SK-N-SH (cell line): ENCODE results near the gene S100A2. TPM values are rescaled to one million over a fixed set of nuclear protein-coding genes. Genes with fewer than 3 reads are reported as not detected.

Source experiments
- CTCF ChIA-PET: fragments of 300-600, 350-600 bp; formaldehyde crosslinking; extraction: SDS; loops from one replicate; lab custom pipeline; 2021; lab: Yijun Ruan, JAX
- POLR2A ChIA-PET: fragments of 350-600 bp; sonication (Branson Sonifier 250); formaldehyde crosslinking; extraction: SDS; loops from one replicate; lab custom pipeline; 2020; ENCODE audit warnings: antibody characterized with exemption, inconsistent platforms; lab: Yijun Ruan, JAX
- DNase-seq: peaks from one replicate; pipeline ENCODE4 v3.0.0; 2012
- H2AFZ ChIP-seq: fragments of 200-600 bp; sonication (generic); 2 replicates; pipeline ENCODE4 v1.8.1; 2016; ENCODE audit warnings: antibody characterized with exemption, mild to moderate bottlenecking, low read depth
- H3F3A ChIP-seq: fragments of 200-600 bp; sonication (generic); replicated peaks from 2 replicates; pipeline ENCODE3; 2016; ENCODE audit warnings: antibody characterized with exemption, mild to moderate bottlenecking; ENCODE audit not compliant: insufficient read depth
- H3K27ac ChIP-seq, 2 experiments: fragments of 200-500 bp in 1 of 2; fragments of 200-600 bp in 1 of 2; sonication (Bioruptor generic) in 1 of 2; sonication (generic), shearing (Covaris generic) in 1 of 2; 2 replicates each; pipeline versions ENCODE4 v1.5.1 to v1.6.1; 2014 to 2016; ENCODE audit warnings: low read depth in 2 of 2, inconsistent platforms in 1 of 2, low read length in 1 of 2, mild to moderate bottlenecking in 1 of 2, mixed read lengths in 1 of 2
- H3K27me3 ChIP-seq: fragments of 200-600 bp; sonication (generic), shearing (Covaris generic); 2 replicates; pipeline ENCODE4 v1.6.1; 2016; ENCODE audit warnings: mixed run types; ENCODE audit not compliant: insufficient read depth
- H3K36me3 ChIP-seq, 2 experiments: fragments of 200-500 bp in 1 of 2; fragments of 200-600 bp in 1 of 2; sonication (Bioruptor generic) in 1 of 2; sonication (generic) in 1 of 2; replicated peaks in 1 of 2; 2 replicates each; pipeline versions ENCODE3 to v1.5.1; 2014 to 2016; ENCODE audit warnings: low read length in 1 of 2, mild to moderate bottlenecking in 1 of 2; ENCODE audit not compliant: insufficient read depth in 2 of 2, control insufficient read depth in 1 of 2
- H3K4me1 ChIP-seq, 2 experiments: fragments of 200-500 bp in 1 of 2; fragments of 200-600 bp in 1 of 2; sonication (Bioruptor generic) in 1 of 2; sonication (generic), shearing (Covaris generic) in 1 of 2; 2 replicates each; pipeline versions ENCODE4 v1.5.1 to v1.6.1; 2014 to 2016; ENCODE audit warnings: low read depth in 1 of 2, low read length in 1 of 2, mixed run types in 1 of 2; ENCODE audit not compliant: insufficient read depth in 2 of 2, control insufficient read depth in 1 of 2
- H3K4me2 ChIP-seq: fragments of 200-600 bp; sonication (generic), shearing (Covaris generic); 2 replicates; pipeline ENCODE4 v1.6.1; 2017; ENCODE audit warnings: mixed run types
- H3K4me3 ChIP-seq, 2 experiments: fragments of 200-500 bp in 1 of 2; fragments of 200-600 bp in 1 of 2; sonication (Bioruptor generic) in 1 of 2; sonication (generic), shearing (Covaris generic) in 1 of 2; 2 replicates each; pipeline versions ENCODE4 v1.5.1 to v1.8.1; 2014 to 2016; ENCODE audit warnings: low read depth in 2 of 2, inconsistent platforms in 1 of 2, low read length in 1 of 2, mild to moderate bottlenecking in 1 of 2, mixed read lengths in 1 of 2, moderate library complexity in 1 of 2
- H3K79me2 ChIP-seq: fragments of 200-600 bp; sonication (generic); 2 replicates; pipeline ENCODE4 v1.8.1; 2017; ENCODE audit warnings: mild to moderate bottlenecking; ENCODE audit not compliant: insufficient read depth
- H3K9ac ChIP-seq: fragments of 200-600 bp; sonication (generic); 2 replicates; pipeline ENCODE4 v1.6.1; 2017; ENCODE audit warnings: mixed run types
- H3K9me2 ChIP-seq: fragments of 200-600 bp; sonication (generic); 2 replicates; pipeline ENCODE4 v1.6.1; 2017; ENCODE audit warnings: mixed run types
- H3K9me3 ChIP-seq: fragments of 200-600 bp; sonication (generic); 2 replicates; pipeline ENCODE4 v1.6.1; 2017; ENCODE audit warnings: mixed run types, mild to moderate bottlenecking, moderate library complexity
- H4K20me1 ChIP-seq: fragments of 200-600 bp; sonication (generic); 2 replicates; pipeline ENCODE4 v1.6.1; 2017; ENCODE audit warnings: mild to moderate bottlenecking, mixed run types; ENCODE audit not compliant: insufficient read depth
- GATA2 ChIP-seq: sonication (generic); formaldehyde crosslinking; IDR thresholded peaks from 2 replicates; pipeline ENCODE4 v1.5.0; 2020; ENCODE audit warnings: mild to moderate bottlenecking, missing genetic modification reagents
- JUND ChIP-seq: IDR thresholded peaks from 2 replicates; pipeline ENCODE4 v1.4.0; 2012
- MEF2A ChIP-seq: IDR thresholded peaks from 2 replicates; pipeline ENCODE4 v1.4.0; 2012; ENCODE audit warnings: low read depth, borderline replicate concordance
- MXI1 ChIP-seq: IDR thresholded peaks from 2 replicates; pipeline ENCODE4 v1.6.1; 2012; ENCODE audit warnings: mild to moderate bottlenecking, low read depth, low read length, improper control_type of control experiment
- NRF1 ChIP-seq: IDR thresholded peaks from 2 replicates; pipeline ENCODE4 v1.6.1; 2012; ENCODE audit warnings: low read depth, mild to moderate bottlenecking, low read length
- POLR2AphosphoS5 ChIP-seq: IDR thresholded peaks from 2 replicates; pipeline ENCODE4 v1.6.1; 2012; ENCODE audit warnings: low read depth, low read length
- SIN3A ChIP-seq: IDR thresholded peaks from 2 replicates; pipeline ENCODE4 v1.6.1; 2012; ENCODE audit warnings: low read depth, mild to moderate bottlenecking, low read length, moderate library complexity, borderline replicate concordance
- TCF12 ChIP-seq: IDR thresholded peaks from 2 replicates; pipeline ENCODE4 v1.4.0; 2012
- YY1 ChIP-seq: IDR thresholded peaks from 2 replicates; pipeline ENCODE4 v1.4.0; 2012; ENCODE audit warnings: low read depth, mild to moderate bottlenecking
- WGBS: methylation state at CpG from one replicate; pipeline ENCODE4 v1.1.6; 2017; ENCODE audit warnings: low lambda C conversion rate; 5-methylcytosine and 5-hydroxymethylcytosine counted together
- polyA plus RNA-seq, 3 experiments: library from polyadenylated mRNA; depleted of rRNA; stranded (reverse); fragments of >200 nt; gene quantifications; 2 replicates each; pipeline ENCODE4 v1.2.3, GENCODE V29; 2012
- TF ChIP-seq, protein P1 (sequence below): fragments of 150-350 bp; IDR thresholded peaks from 2 replicates; pipeline ENCODE4 v1.6.1; 2016; ENCODE audit warnings: mild to moderate bottlenecking, low read depth, low read length
- TF ChIP-seq, protein P2 (sequence below): IDR thresholded peaks from 2 replicates; pipeline ENCODE4 v1.4.0; 2012; ENCODE audit warnings: low read depth
- TF ChIP-seq, protein P3 (sequence below): fragments of 200-600 bp; sonication (generic); IDR thresholded peaks from 2 replicates; pipeline ENCODE4 v1.6.1; 2017; ENCODE audit warnings: antibody characterized with exemption, mild to moderate bottlenecking, moderate library complexity

S100A2 gene
- polyA plus RNA-seq, 1 of the 3 experiments (the other 2 are of a cell fraction), result 31.4 TPM

DNA sequence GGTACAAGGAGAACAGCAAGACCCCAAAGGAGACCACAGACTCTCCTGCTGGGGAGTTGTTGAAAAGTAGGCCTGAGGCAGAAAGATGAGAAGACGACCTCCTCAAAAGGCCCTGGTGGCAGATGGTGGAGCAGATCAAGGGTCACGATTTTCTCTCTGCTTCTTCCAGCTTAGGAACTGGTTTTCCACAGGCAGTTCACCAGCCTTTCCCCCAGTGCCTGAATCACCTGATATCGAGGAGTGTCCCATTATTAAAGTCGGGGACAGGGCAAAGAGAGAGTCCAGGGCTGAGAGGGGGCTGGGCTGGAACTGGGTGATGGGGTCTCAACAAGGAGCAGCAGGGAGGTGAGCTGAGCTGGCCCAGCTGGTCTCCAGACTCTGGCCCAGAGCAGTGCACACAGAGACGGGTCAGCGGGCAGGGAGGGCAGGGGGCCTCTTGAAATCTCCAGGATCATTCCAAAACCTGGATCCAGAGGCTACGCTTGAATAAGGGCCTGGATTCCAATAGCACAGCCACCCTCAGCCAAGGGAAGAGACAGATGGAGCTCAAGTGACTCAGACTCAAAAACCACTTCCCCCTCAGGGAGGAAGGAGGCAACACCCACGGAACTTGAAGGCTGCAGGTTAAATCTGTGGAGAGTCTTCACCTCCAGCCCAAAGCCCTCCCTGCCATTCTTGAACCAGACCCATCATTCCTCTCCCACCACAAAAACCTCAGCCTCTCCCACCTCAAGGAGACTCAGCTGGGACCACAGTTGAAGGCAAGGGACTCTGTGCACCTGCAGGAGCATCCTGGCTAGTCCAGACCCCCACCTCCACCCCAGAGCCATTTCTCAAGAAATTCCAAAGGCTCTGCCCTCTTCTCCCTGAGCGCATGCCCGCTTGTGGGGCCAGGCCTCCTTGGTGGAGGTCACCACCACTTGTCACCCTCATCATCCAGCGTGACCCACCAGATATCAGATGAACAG lies 25.0 kb downstream of the S100A2 start, which contains the start of gene S100A5 (continued):
- TF ChIP-seq MXI1 (no peak), TCF12 (no peak), SIN3A (no peak), JUND (no peak), YY1 (no peak), MEF2A (no peak)
- TF ChIP-seq, protein P1, sequence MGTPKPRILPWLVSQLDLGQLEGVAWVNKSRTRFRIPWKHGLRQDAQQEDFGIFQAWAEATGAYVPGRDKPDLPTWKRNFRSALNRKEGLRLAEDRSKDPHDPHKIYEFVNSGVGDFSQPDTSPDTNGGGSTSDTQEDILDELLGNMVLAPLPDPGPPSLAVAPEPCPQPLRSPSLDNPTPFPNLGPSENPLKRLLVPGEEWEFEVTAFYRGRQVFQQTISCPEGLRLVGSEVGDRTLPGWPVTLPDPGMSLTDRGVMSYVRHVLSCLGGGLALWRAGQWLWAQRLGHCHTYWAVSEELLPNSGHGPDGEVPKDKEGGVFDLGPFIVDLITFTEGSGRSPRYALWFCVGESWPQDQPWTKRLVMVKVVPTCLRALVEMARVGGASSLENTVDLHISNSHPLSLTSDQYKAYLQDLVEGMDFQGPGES, result no peak

DNA sequence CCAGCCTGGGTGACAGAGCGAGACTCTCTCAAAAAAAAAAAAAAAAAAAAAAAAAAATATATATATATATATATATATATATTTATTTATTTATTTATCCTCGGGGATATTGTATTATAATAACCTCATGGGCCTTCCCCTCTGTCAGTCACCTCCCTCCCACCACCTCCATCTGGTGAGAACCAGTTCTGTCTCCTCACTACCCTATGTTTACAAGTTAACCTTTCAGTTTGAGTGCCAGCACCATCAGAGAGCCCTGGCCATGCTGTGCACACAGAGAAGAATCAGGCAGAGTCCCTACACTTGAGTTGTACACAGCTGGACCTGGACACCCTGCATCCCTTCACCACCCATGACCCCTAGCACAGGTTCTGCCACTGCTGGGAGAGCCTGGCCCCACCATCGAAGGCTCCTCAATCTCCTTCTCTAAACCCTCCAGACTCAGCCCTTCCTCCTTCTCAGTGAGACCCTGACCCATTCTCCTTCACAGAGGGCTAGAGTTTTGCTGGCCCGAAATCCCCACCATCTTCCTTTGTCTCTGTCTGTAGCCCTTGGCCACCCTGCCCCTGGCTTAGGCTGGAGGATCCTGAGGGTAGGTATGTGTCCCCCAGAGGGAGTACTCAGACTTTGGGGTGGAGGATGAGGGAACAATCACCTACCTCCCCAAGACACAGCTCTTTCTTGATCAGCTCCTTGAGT lies 26.1 kb downstream of the S100A2 start:
- Histone ChIP-seq H3K9me2 (no peaks in the 10 kb centered on the region), H3K4me1 (peaks cover 7 to 42% of the 10 kb centered on the region in 2 experiments; a peak in 3 of 4 replicates), H4K20me1 (peaks cover 4% of the 10 kb centered on the region; the same call in 1 of the 2 replicates), H3F3A (peaks cover 20% of the 10 kb centered on the region), H3K36me3 (peaks cover under 1 to 6% of the 10 kb centered on the region in 2 experiments), H3K9me3 (no peaks in the 10 kb centered on the region), H3K27me3 (no peaks in the 10 kb centered on the region), H3K79me2 (peaks cover 12% of the 10 kb centered on the region), H3K27ac (no peak overlapping the region), H2AFZ (no peak overlapping the region), H3K9ac (no peak overlapping the region), H3K4me2 (no peak overlapping the region), H3K4me3 (no peak overlapping the region)
- 94% methylated on average over 4 of the region's 4 CpGs for WGBS
- POLR2A ChIA-PET, result no interaction called here
- TF ChIP-seq NRF1 (no peak), MEF2A (no peak), POLR2AphosphoS5 (no peak), GATA2 (CRISPR knock-in tag) (no peak)
- TF ChIP-seq, protein P2, sequence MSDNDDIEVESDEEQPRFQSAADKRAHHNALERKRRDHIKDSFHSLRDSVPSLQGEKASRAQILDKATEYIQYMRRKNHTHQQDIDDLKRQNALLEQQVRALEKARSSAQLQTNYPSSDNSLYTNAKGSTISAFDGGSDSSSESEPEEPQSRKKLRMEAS, result no peak
- TF ChIP-seq, protein P3, sequence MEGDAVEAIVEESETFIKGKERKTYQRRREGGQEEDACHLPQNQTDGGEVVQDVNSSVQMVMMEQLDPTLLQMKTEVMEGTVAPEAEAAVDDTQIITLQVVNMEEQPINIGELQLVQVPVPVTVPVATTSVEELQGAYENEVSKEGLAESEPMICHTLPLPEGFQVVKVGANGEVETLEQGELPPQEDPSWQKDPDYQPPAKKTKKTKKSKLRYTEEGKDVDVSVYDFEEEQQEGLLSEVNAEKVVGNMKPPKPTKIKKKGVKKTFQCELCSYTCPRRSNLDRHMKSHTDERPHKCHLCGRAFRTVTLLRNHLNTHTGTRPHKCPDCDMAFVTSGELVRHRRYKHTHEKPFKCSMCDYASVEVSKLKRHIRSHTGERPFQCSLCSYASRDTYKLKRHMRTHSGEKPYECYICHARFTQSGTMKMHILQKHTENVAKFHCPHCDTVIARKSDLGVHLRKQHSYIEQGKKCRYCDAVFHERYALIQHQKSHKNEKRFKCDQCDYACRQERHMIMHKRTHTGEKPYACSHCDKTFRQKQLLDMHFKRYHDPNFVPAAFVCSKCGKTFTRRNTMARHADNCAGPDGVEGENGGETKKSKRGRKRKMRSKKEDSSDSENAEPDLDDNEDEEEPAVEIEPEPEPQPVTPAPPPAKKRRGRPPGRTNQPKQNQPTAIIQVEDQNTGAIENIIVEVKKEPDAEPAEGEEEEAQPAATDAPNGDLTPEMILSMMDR, result no peak
- DNase-seq, result no peak
- CTCF ChIA-PET, result interaction anchor here (0.6 to 2.9 kb wide), 4 partner anchors 29 to 438 kb away, joined by 3 to 20 read pairs (median 5); partner anchors contain the start of gene JTB
